Activated CD8-positive, alpha-beta memory T cell treated with anti-CD3 and anti-CD28 coated beads, Interleukin-2, amount 50 U/mL, for 4 hours (primary cell): Measurements from ENCODE around the gene PLEKHA7.
"Not testable (repeated sequence)": the region's sequence is repeated elsewhere in the genome, so short reads cannot be mapped to it uniquely, and the experiment has no call there.

Experiments
- DNase-seq: peaks from one replicate; pipeline ENCODE4 v3.0.0-alpha.2; 2020

The PLEKHA7 gene

GRCh38 chr11:16876837-16877236 lies 137.4 kb downstream of the PLEKHA7 start:
- no peak for DNase-seq

- DNase-seq = no peak
Observed at GRCh38 chr11:16876053-16876752, 138.0 kb downstream of the PLEKHA7 start.

GRCh38 chr11:16874275-16874975 lies 139.8 kb downstream of the PLEKHA7 start:
- DNase-seq = no peak

- no peak for DNase-seq
Observed at GRCh38 chr11:16873289-16873688, 140.9 kb downstream of the PLEKHA7 start.

GRCh38 chr11:16871368-16871767 lies 142.8 kb downstream of the PLEKHA7 start:
- DNase-seq = no peak

- DNase-seq = no peak
Observed at GRCh38 chr11:16867097-16867496, 147.1 kb downstream of the PLEKHA7 start.

GRCh38 chr11:16864428-16864827 lies 149.8 kb downstream of the PLEKHA7 start:
- not testable (repeated sequence) for DNase-seq

- DNase-seq = no peak
Observed at GRCh38 chr11:16863389-16863788, 150.8 kb downstream of the PLEKHA7 start.

GRCh38 chr11:16862726-16863125 lies 151.5 kb downstream of the PLEKHA7 start:
- DNase-seq = no peak

- DNase-seq = no peak
Observed at GRCh38 chr11:16861862-16862261, 152.4 kb downstream of the PLEKHA7 start.

- DNase-seq = no peak
Observed at GRCh38 chr11:16860617-16861016, 153.6 kb downstream of the PLEKHA7 start.

GRCh38 chr11:16859651-16860050 lies 154.6 kb downstream of the PLEKHA7 start:
- no peak for DNase-seq

GRCh38 chr11:16857186-16857585 lies 157.0 kb downstream of the PLEKHA7 start:
- no peak for DNase-seq

- no peak for DNase-seq
Observed at GRCh38 chr11:16856022-16856471, 158.2 kb downstream of the PLEKHA7 start.

- DNase-seq = no peak
Observed at GRCh38 chr11:16854979-16855378, 159.2 kb downstream of the PLEKHA7 start.

GRCh38 chr11:16853859-16854258 lies 160.4 kb downstream of the PLEKHA7 start:
- no peak for DNase-seq

GRCh38 chr11:16853266-16853665 lies 160.9 kb downstream of the PLEKHA7 start:
- DNase-seq = no peak

GRCh38 chr11:16846305-16846704 lies 167.9 kb downstream of the PLEKHA7 start:
- DNase-seq = no peak

GRCh38 chr11:16844268-16844771 lies 169.9 kb downstream of the PLEKHA7 start:
- no peak for DNase-seq

- DNase-seq = no peak
Observed at GRCh38 chr11:16843294-16843693, 170.9 kb downstream of the PLEKHA7 start.

- DNase-seq = no peak
Observed at GRCh38 chr11:16841984-16842383, 172.2 kb downstream of the PLEKHA7 start.

GRCh38 chr11:16841481-16841880 lies 172.7 kb downstream of the PLEKHA7 start:
- no peak for DNase-seq

GRCh38 chr11:16840951-16841350 lies 173.3 kb downstream of the PLEKHA7 start:
- DNase-seq = no peak

- DNase-seq = no peak
Observed at GRCh38 chr11:16839821-16840220, 174.4 kb downstream of the PLEKHA7 start.
